Neural progenitor cell (in vitro differentiated cells): ENCODE data around the gene PPM1F. TPM values are rescaled to one million over a fixed set of nuclear protein-coding genes. Genes with fewer than 3 reads are reported as not detected.

Experiments
- total RNA-seq: library from RNA; depleted of rRNA; stranded (reverse); fragments of >200 nt; gene quantifications from 2 replicates; pipeline ENCODE4 v1.2.3, GENCODE V29; 2015; ENCODE audit warnings: low replicate concordance

Gene PPM1F
- total RNA-seq, 1 donor from 2014 or later: 18.0 TPM

Other genes with a start within 250 kb of the PPM1F start
- 32.2 and 39.1 TPM in 2 replicates for gene YPEL1, start 217.1 kb downstream of the PPM1F start, total RNA-seq
- 44.7 and 61.4 TPM in 2 replicates for gene MAPK1, start 85.2 kb downstream of the PPM1F start, total RNA-seq
- 53.9 and 74.0 TPM in 2 replicates for gene TOP3B, start 29.9 kb upstream of the PPM1F start, total RNA-seq